Cardiac septum (tissue), 1 donor: ENCODE data around the gene FCGR3A. TPM values are rescaled to one million over a fixed set of nuclear protein-coding genes. Genes with fewer than 3 reads are reported as not detected.

Experiments
- DNase-seq: peaks from one replicate; pipeline ENCODE4 v3.0.0-alpha.2; 2020; ENCODE audit warnings: low spot score
- intact Hi-C: fragments of 100-400 bp; cut with DNase I; formaldehyde crosslinking; loops from one replicate; pipeline ENCODE4 v1.14.0; 2022
- total RNA-seq: library from RNA; stranded (reverse); fragmentation: NEBNext Ultra II Directional; extraction: Animal tissue kit (Norgen Biotek cat#: 25700); gene quantifications from one replicate; pipeline ENCODE4 v1.2.1, GENCODE V29; 2021
- donor health status: DM: no; HTN: no; CAD: no.

FCGR3A gene
- total RNA-seq, 1 donor from 2014 or later: 14.7 TPM

- intact Hi-C loops: no loop called here
- no peak for DNase-seq
Observed at GRCh38 chr1:161511018-161511755, 38.4 kb downstream of the FCGR3A start.

DNA sequence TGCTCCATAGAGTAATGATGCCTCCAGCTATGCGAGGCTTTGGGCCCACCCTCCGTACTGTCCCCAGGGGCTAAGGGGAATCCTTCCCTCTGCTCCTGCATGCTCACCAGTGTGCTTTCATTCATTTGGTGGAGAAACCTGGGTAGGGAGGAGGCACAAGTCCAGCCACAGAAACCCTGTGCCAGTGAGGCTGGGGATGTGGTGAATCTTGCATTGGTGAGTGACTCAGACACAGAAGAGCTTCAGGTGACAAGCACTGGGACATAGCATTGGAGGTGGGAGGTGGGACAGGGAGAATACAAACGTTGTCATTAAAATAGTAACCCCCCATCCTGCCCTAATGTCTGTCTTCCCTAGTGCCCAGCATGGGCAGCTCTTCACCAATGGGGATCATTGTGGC lies 39.1 kb downstream of the FCGR3A start:
- intact Hi-C loops: no loop called here
- DNase-seq: no peak

GRCh38 chr1:161506336-161507223 lies 43.0 kb downstream of the FCGR3A start:
- intact Hi-C loops: no loop called here
- peak; percentile 91 for DNase-seq

GRCh38 chr1:161505686-161506085 lies 43.9 kb downstream of the FCGR3A start:
- DNase-seq: no peak
- intact Hi-C loops: no loop called here

GRCh38 chr1:161503394-161503748 lies 46.2 kb downstream of the FCGR3A start:
- intact Hi-C loops: no loop called here
- no peak for DNase-seq

DNA sequence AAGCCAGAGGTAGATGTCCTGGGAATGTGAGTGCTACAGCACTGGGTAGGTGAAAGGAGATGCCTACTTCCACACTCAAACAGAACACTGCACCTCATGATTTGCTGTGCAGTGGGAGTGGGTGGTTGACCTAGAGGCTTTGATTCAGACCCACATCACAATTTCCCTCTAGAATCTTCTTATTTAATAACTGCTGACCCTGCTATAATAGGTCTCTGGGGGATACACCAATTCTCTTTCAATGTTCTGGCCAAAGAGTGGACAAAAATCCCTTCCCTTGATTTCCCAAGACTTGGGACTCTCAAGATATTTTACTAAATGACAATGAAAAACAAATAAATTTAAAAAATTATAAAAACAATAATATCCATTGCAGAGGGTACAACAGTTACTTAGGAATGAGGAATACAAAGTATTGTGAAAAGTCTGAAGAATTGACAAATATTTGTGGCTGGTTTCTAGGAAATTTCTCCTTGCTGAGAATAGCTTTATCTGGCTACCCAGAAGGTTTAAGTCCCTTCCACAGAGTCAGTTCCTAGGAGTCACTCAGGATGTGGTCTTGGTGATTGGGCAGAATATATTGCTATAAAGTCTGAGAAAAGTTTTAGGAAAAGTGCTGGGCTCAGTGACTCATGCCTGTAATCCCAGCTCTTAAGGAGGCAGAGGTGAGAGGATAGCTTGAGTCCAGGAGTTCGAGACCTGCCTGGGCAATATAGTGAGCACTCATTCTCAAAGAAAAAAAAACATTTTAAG lies 46.8 kb downstream of the FCGR3A start:
- intact Hi-C loops: no loop called here
- no peak for DNase-seq

GRCh38 chr1:161502181-161502580 lies 47.4 kb downstream of the FCGR3A start:
- intact Hi-C loops: no loop called here
- DNase-seq: no peak

DNA sequence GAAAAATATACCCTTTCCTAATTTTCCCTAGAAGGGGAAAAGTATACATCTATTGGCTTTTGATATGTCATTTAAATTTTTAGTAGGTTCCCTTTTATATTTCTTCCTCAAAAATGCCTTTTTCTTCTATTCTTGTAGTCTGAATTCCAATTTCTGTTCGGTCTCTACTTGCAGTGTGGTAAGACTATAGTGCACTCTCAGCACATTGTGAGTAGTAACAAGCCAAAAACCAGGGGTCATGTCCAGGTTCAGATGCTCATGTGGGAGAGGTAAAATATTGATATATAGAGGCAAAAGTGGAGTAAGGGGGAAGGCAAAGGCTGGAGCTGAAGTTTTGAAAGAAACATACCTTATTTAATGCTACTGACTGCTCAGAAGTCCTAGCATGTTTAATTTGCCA lies 48.4 kb downstream of the FCGR3A start:
- intact Hi-C loops: no loop called here
- DNase-seq: no peak

DNA sequence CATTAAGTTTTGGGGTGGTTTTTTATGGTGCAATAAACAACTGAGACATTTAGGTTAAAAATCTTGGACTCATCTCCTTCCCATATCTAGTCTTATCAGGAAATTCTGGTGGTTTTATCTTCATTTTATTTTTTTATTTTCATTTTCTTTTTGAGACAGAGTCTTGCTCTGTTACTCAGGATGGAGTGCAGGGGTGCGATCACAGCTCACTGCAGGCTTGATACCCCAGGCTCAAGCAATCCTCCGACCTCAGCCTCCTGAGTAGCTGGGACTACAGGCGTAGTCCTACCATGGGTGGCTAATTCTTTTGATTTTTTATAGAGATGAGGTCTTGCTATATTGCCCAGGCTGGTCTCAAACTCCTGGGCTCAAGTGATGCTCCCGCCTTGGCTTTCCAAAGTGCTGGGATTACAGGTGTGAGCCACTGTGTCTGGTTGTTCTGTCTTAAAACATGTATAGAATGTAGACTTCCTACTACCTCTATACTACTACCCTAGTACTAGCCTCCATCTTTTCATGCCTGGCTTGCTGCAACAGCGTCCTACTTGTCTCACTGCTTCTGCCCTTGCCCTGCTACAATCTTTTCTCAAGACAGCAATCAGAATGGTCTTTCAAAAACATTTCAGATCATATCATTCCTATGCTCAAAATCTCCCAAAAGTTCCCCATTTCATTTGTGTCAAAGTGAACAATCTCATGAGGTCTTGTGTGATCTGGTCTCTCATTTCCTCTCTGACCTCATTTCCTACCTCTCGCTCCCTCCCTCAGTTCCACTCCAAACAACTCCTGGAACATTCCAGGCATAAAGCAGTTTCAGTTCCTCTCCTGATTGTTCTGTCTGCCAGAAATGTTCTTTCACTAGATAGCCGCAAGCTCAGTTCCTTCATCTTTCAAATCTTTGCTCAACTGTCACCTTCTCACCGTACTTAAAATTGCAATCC lies 50.2 kb downstream of the FCGR3A start:
- intact Hi-C loops: no loop called here
- DNase-seq: no peak

- intact Hi-C loops: no loop called here
- DNase-seq: no peak
Observed at GRCh38 chr1:161498646-161499045, 51.0 kb downstream of the FCGR3A start.

GRCh38 chr1:161497961-161498360 lies 51.7 kb downstream of the FCGR3A start:
- intact Hi-C loops: no loop called here
- DNase-seq: no peak

DNA sequence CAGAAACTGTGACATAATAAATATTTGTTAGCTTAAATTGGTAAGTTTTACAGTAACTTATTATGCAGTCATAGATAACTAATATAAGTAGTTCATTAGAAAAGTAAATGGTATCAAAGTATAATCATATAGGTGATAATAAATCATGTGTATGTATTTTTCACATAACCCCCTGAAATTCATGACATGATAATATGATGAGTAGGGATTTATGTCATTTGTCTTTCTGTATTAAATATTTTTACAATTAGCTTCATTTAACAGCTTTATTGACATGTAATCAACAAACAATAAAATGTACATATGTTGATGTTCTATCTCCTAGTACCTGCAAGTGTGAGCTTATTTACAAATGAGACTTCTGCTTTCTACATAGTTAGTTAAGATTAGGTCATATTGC lies 54.1 kb downstream of the FCGR3A start:
- DNase-seq: no peak
- intact Hi-C loops: no loop called here

- no peak for DNase-seq
- intact Hi-C loops: no loop called here
Observed at GRCh38 chr1:161494091-161494735, 55.4 kb downstream of the FCGR3A start.

- intact Hi-C loops: no loop called here
- DNase-seq: no peak
Observed at GRCh38 chr1:161492827-161493226, 56.8 kb downstream of the FCGR3A start.

Other genes starting within 250 kb of the FCGR3A start
- 1.5 TPM for gene MPZ, start 239.8 kb downstream of the FCGR3A start, total RNA-seq
- 306 TPM for gene SDHC, start 235.4 kb downstream of the FCGR3A start, total RNA-seq
- not detected for gene CFAP126, start 181.9 kb downstream of the FCGR3A start, total RNA-seq
- 19.2 TPM for gene FCGR2A, start 44.4 kb downstream of the FCGR3A start, total RNA-seq
- 1.9 TPM for gene HSPA6, start 25.3 kb downstream of the FCGR3A start, total RNA-seq
- gene FCGR3B, start 81.4 kb upstream of the FCGR3A start, total RNA-seq: 8.4 TPM
- 5.6 TPM for gene FCGR2B, start 113.3 kb upstream of the FCGR3A start, total RNA-seq
- 0.40 TPM for gene FCRLA, start 157.4 kb upstream of the FCGR3A start, total RNA-seq
- gene FCRLB, start 171.7 kb upstream of the FCGR3A start, total RNA-seq: 0.38 TPM
- gene DUSP12, start 200.0 kb upstream of the FCGR3A start, total RNA-seq: 8.2 TPM
- gene ATF6, start 216.5 kb upstream of the FCGR3A start, total RNA-seq: 14.9 TPM